Left ventricle myocardium inferior (tissue), 1 donor: ENCODE measurements around the gene CLASP2. TPM values are rescaled to one million over a fixed set of nuclear protein-coding genes. Genes with fewer than 3 reads are reported as not detected.

Experiments used
- DNase-seq: peaks from one replicate; pipeline ENCODE4 v3.0.0-alpha.2; 2020
- H3K27ac ChIP-seq: fragments of 200-600 bp; replicated peaks from 2 replicates; pipeline ENCODE4 v1.8.0; 2021
- H3K27me3 ChIP-seq: fragments of 200-600 bp; 2 replicates; pipeline ENCODE4 v1.8.0; 2021; ENCODE audit warnings: low read depth
- H3K36me3 ChIP-seq: fragments of 200-600 bp; 2 replicates; pipeline ENCODE4 v1.8.0; 2021
- H3K4me1 ChIP-seq: fragments of 200-600 bp; 2 replicates; pipeline ENCODE4 v1.8.0; 2021
- H3K4me3 ChIP-seq: fragments of 200-600 bp; 2 replicates; pipeline ENCODE4 v1.8.0; 2021; ENCODE audit warnings: mild to moderate bottlenecking, moderate library complexity
- H3K9me3 ChIP-seq: fragments of 200-600 bp; replicated peaks from 2 replicates; pipeline ENCODE4 v1.8.0; 2021
- CTCF ChIP-seq: fragments of 200-600 bp; IDR thresholded peaks from 2 replicates; pipeline ENCODE4 v1.8.0; 2021; ENCODE audit warnings: antibody characterized with exemption, mild to moderate bottlenecking, borderline replicate concordance
- intact Hi-C: fragments of 100-400 bp; cut with micrococcal nuclease; formaldehyde crosslinking; loops from one replicate; pipeline ENCODE4 v1.11.0; 2022
- total RNA-seq: library from RNA; stranded (reverse); fragmentation: NEBNext Ultra II Directional; extraction: Animal tissue kit (Norgen Biotek cat#: 25700); gene quantifications from one replicate; pipeline ENCODE4 v1.2.1, GENCODE V29; 2021
- donor health status: DM: no; HTN: yes; CAD: no; lungs with severe emphysema.

CLASP2 gene
- total RNA-seq, 1 donor from 2014 or later = 75.0 TPM

- H3K4me1 ChIP-seq = no peaks in the 10 kb centered on the region
- H3K36me3 ChIP-seq = peaks cover 36% of the 10 kb centered on the region
- H3K27me3 ChIP-seq = no peaks in the 10 kb centered on the region
- TF ChIP-seq CTCF = no peak
- H3K9me3 ChIP-seq = no peaks in the 10 kb centered on the region
- no peak for DNase-seq
- no peak overlapping the region for H3K4me3 ChIP-seq
- intact Hi-C loops = no loop called here
- no peak overlapping the region for H3K27ac ChIP-seq
These were observed 160.8 kb downstream of the CLASP2 start for GRCh38 chr3:33557279-33557678.

- Histone ChIP-seq H3K9me3 (no peaks in the 10 kb centered on the region), H3K36me3 (peaks cover 36% of the 10 kb centered on the region), H3K4me3 (no peak overlapping the region), H3K27me3 (no peaks in the 10 kb centered on the region), H3K4me1 (no peaks in the 10 kb centered on the region), H3K27ac (no peak overlapping the region)
- no peak for TF ChIP-seq CTCF
- no peak for DNase-seq
- intact Hi-C loops = no loop called here
These were observed 171.0 kb downstream of the CLASP2 start for GRCh38 chr3:33547101-33547500.

GRCh38 chr3:33544126-33544525 lies 173.9 kb downstream of the CLASP2 start:
- intact Hi-C loops = no loop called here
- H3K36me3 ChIP-seq = peaks cover 53% of the 10 kb centered on the region

GRCh38 chr3:33543601-33544000 lies 174.5 kb downstream of the CLASP2 start:
- Histone ChIP-seq H3K27me3 (no peaks in the 10 kb centered on the region), H3K4me3 (no peak overlapping the region), H3K27ac (no peak overlapping the region), H3K4me1 (no peaks in the 10 kb centered on the region), H3K36me3 (peaks cover 58% of the 10 kb centered on the region), H3K9me3 (no peaks in the 10 kb centered on the region)
- no peak for TF ChIP-seq CTCF
- no peak for DNase-seq
- intact Hi-C loops = no loop called here

More at GRCh38 chr3:33544126-33544525, 173.9 kb downstream of the CLASP2 start:
- H3K4me3 ChIP-seq = no peak overlapping the region
- DNase-seq = no peak
- H3K27ac ChIP-seq = no peak overlapping the region
- no peak for TF ChIP-seq CTCF
- H3K27me3 ChIP-seq = no peaks in the 10 kb centered on the region
- H3K4me1 ChIP-seq = no peaks in the 10 kb centered on the region
- no peaks in the 10 kb centered on the region for H3K9me3 ChIP-seq

GRCh38 chr3:33541918-33542317 lies 176.1 kb downstream of the CLASP2 start:
- intact Hi-C loops = no loop called here
- Histone ChIP-seq H3K4me3 (no peak overlapping the region), H3K27me3 (no peaks in the 10 kb centered on the region), H3K36me3 (peaks cover 71% of the 10 kb centered on the region), H3K27ac (no peak overlapping the region), H3K9me3 (no peaks in the 10 kb centered on the region), H3K4me1 (peaks cover 15% of the 10 kb centered on the region)
- no peak for TF ChIP-seq CTCF
- DNase-seq = no peak
